Endodermal cell (in vitro differentiated cells): ENCODE measurements around the gene GJB5. TPM values are rescaled to one million over a fixed set of nuclear protein-coding genes. Genes with fewer than 3 reads are reported as not detected.

Experiments
- DNase-seq: peaks from one replicate; pipeline ENCODE4 v3.0.0-alpha.2; 2017
- H3K27ac ChIP-seq: 2 replicates; pipeline ENCODE4 v1.5.1; 2013; ENCODE audit warnings: mild to moderate bottlenecking, low read depth, low read length, moderate library complexity
- H3K27me3 ChIP-seq: 2 replicates; pipeline ENCODE4 v1.6.1; 2013; ENCODE audit warnings: mild to moderate bottlenecking, low read length, moderate library complexity; ENCODE audit not compliant: insufficient read depth, control insufficient read depth, poor library complexity, severe bottlenecking
- H3K36me3 ChIP-seq: 2 replicates; pipeline ENCODE4 v1.7.0; 2013; ENCODE audit warnings: mild to moderate bottlenecking, low read length, moderate library complexity; ENCODE audit not compliant: control insufficient read depth, insufficient read depth
- H3K4me1 ChIP-seq: one replicate; pipeline ENCODE4 v1.7.0; 2013; ENCODE audit warnings: low read length; ENCODE audit not compliant: control insufficient read depth, insufficient read depth
- H3K4me3 ChIP-seq: 2 replicates; pipeline ENCODE4 v1.5.1; 2013; ENCODE audit warnings: mild to moderate bottlenecking, low read length, moderate library complexity
- H3K9ac ChIP-seq: 2 replicates; pipeline ENCODE4 v1.6.1; 2013; ENCODE audit warnings: mild to moderate bottlenecking, low read length, moderate library complexity; ENCODE audit not compliant: poor library complexity, severe bottlenecking; ENCODE audit errors: extremely low read depth
- H3K9me3 ChIP-seq: 2 replicates; pipeline ENCODE4 v1.6.1; 2013; ENCODE audit warnings: mild to moderate bottlenecking, low read length, moderate library complexity; ENCODE audit not compliant: control insufficient read depth
- H3K27ac Mint-ChIP-seq: 2 replicates; pipeline ENCODE4 v1.8.0; 2020; ENCODE audit warnings: mixed read lengths
- H3K27me3 Mint-ChIP-seq: 2 replicates; pipeline ENCODE4 v1.8.0; 2021; ENCODE audit warnings: mild to moderate bottlenecking, mixed read lengths; ENCODE audit not compliant: insufficient read depth
- H3K36me3 Mint-ChIP-seq: 2 replicates; pipeline ENCODE4 v1.8.0; 2020; ENCODE audit warnings: low read depth, mixed read lengths
- H3K4me1 Mint-ChIP-seq: 2 replicates; pipeline ENCODE4 v1.8.0; 2020; ENCODE audit warnings: mixed read lengths
- H3K4me3 Mint-ChIP-seq: 2 replicates; pipeline ENCODE4 v1.8.0; 2020; ENCODE audit warnings: mild to moderate bottlenecking, moderate library complexity, mixed read lengths
- H3K9me3 Mint-ChIP-seq: 2 replicates; pipeline ENCODE4 v1.8.0; 2020; ENCODE audit warnings: mild to moderate bottlenecking, mixed read lengths
- WGBS, 2 experiments: methylation state at CpG; one replicate each; pipeline versions ENCODE4 v1.1.5 to v1.1.7; 2013; ENCODE audit warnings: missing lambda C conversion rate in 2 of 2, mixed read lengths in 1 of 2; ENCODE audit not compliant: insufficient coverage in 1 of 2, insufficient read length in 1 of 2; 5-methylcytosine and 5-hydroxymethylcytosine counted together
- long read RNA-seq, 4 experiments: library from polyadenylated mRNA in 2 of 4; library from RNA in 1 of 4; library from capped mRNA in 1 of 4; stranded (forward) in 3 of 4; unstranded in 1 of 4; transcript quantifications; one replicate each; pipeline ENCODE4 v2.0.0, GENCODE V29; 2020 to 2021; ENCODE audit warnings: inconsistent platforms in 1 of 4
- polyA plus RNA-seq, 2 experiments: library from polyadenylated mRNA; stranded (reverse); fragments of 50-300 nt; gene quantifications; one replicate each; pipeline ENCODE4 v1.2.3, GENCODE V29; 2013
- total RNA-seq, 2 donors: library from RNA; stranded (reverse); fragmentation: NEBNext Ultra II Directional in 1 of 2; extraction: Animal tissue kit (Norgen Biotek cat#: 25700) in 1 of 2; gene quantifications; 2 replicates in 1 of 2; 3 replicates in 1 of 2; pipeline ENCODE4 v1.2.1, GENCODE V29; 2021
- TF ChIP-seq, protein P1 (sequence below): fragments of 200-600 bp; sonication (generic); conservative IDR thresholded peaks from 2 replicates; pipeline ENCODE4 v1.5.0; 2021; ENCODE audit warnings: antibody characterized with exemption, mild to moderate bottlenecking

Gene GJB5
- under 1 TPM; 0.20 to 0.42 TPM for total RNA-seq
- not detected for polyA plus RNA-seq (2013, experiment 1 of 2)
- not detected for polyA plus RNA-seq (2013, experiment 2 of 2)
- long read RNA-seq, experiment 1: 0 reads
- long read RNA-seq, experiment 2, partial matches to known transcripts: 0 of 1 reads
- long read RNA-seq, experiment 2, other reads (novel, unspliced or antisense): 0 of 1 reads
- long read RNA-seq, experiment 3, partial matches to known transcripts: 0 of 1 reads
- long read RNA-seq, experiment 3, other reads (novel, unspliced or antisense): 0 of 1 reads
- long read RNA-seq, experiment 4, partial matches to known transcripts: 0 of 5 reads
- long read RNA-seq, experiment 4, other reads (novel, unspliced or antisense): 1 of 5 reads

DNA sequence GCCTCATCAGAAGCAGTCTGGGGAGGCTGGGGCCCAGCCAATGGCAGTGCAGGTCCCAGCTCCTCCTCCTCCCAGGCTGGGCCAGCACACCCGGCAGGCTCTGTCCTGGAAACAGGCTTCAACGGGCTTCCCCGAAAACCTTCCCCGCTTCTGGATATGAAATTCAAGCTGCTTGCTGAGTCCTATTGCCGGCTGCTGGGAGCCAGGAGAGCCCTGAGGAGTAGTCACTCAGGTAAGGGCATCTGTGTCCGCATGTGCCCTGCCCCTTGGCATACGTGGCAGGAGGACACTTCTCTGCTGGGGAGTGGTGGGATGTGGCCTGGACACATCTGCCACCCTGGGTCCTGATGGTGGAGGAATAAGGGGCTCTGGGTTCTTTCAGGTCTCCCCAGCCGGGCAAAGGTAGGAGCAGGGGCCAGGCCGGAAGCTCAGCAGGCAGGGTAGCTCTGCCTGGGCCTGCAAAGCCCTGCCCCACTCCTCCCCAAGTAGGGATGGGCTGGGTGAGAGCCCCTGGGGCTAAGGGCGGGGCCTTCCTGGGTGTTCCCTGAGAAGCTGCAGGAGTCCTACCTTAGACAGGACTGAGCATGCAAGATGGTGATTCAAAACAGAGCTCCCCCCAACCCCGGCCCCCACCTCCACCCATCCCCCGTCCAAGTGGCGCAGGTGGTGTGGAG, at the start of gene GJB5:
Gene GJB5 (plus strand): TSS at position 84 of the 674 bp plus-strand sequence. CDS start 2,284 bp downstream, outside the sequence.
- no peak within 1 kb of the TSS for H3K27ac Mint-ChIP-seq
- no peaks in the 10 kb centered on the region for H3K9me3 Mint-ChIP-seq
- H3K4me1 Mint-ChIP-seq: peaks cover 33% of the 10 kb centered on the region
- no peak for DNase-seq
- Histone ChIP-seq H3K27me3 (no peaks in the 10 kb centered on the region), H3K4me1 (peaks cover 17% of the 10 kb centered on the region), H3K36me3 (no peaks in the 10 kb centered on the region), H3K27ac (no peak within 1 kb of the TSS), H3K4me3 (no peak within 1 kb of the TSS), H3K9ac (no peak within 1 kb of the TSS), H3K9me3 (peaks cover 8% of the 10 kb centered on the region)
- 89 to 93% methylated on average over 7 to 12 of the region's 13 CpGs for WGBS, 2 experiments
- no peaks in the 10 kb centered on the region for H3K27me3 Mint-ChIP-seq
- no peak within 1 kb of the TSS for H3K4me3 Mint-ChIP-seq
- H3K36me3 Mint-ChIP-seq: no peaks in the 10 kb centered on the region
- TF ChIP-seq, protein P1, sequence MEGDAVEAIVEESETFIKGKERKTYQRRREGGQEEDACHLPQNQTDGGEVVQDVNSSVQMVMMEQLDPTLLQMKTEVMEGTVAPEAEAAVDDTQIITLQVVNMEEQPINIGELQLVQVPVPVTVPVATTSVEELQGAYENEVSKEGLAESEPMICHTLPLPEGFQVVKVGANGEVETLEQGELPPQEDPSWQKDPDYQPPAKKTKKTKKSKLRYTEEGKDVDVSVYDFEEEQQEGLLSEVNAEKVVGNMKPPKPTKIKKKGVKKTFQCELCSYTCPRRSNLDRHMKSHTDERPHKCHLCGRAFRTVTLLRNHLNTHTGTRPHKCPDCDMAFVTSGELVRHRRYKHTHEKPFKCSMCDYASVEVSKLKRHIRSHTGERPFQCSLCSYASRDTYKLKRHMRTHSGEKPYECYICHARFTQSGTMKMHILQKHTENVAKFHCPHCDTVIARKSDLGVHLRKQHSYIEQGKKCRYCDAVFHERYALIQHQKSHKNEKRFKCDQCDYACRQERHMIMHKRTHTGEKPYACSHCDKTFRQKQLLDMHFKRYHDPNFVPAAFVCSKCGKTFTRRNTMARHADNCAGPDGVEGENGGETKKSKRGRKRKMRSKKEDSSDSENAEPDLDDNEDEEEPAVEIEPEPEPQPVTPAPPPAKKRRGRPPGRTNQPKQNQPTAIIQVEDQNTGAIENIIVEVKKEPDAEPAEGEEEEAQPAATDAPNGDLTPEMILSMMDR: no peak

DNA sequence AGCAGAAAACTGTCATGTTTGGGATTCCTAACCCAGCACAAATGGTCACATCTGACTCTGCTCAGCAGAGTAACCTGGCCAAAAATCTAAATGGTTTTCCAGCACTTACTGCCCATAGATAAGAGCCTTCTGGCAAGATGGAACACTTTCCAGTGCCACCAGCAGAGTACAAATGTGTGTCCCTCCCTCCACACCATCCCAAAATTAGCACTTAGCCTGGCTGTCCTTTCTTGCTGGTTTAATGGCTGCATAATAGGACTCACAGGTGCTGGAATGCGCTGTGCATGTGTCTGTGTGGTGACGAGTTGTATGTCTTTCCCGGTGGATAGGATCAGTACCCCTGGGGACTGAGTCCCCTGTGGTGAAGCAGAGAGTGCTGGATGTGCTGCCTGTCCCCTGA, 49.8 kb upstream of the GJB5 start:
- no peaks in the 10 kb centered on the region for H3K4me1 Mint-ChIP-seq
- Histone ChIP-seq H3K9ac (no peak overlapping the region), H3K9me3 (no peaks in the 10 kb centered on the region), H3K27me3 (peaks cover 21% of the 10 kb centered on the region), H3K4me1 (no peaks in the 10 kb centered on the region), H3K4me3 (no peak overlapping the region), H3K27ac (no peak overlapping the region), H3K36me3 (no peaks in the 10 kb centered on the region)
- H3K9me3 Mint-ChIP-seq: no peaks in the 10 kb centered on the region
- peaks cover 30% of the 10 kb centered on the region for H3K27me3 Mint-ChIP-seq
- TF ChIP-seq, protein P1: no peak
- DNase-seq: no peak
- H3K4me3 Mint-ChIP-seq: no peak overlapping the region
- no peak overlapping the region for H3K27ac Mint-ChIP-seq
- WGBS, 2 experiments: 69 to 78% methylated on average over 3 of the region's 3 CpGs
- H3K36me3 Mint-ChIP-seq: no peaks in the 10 kb centered on the region

DNA sequence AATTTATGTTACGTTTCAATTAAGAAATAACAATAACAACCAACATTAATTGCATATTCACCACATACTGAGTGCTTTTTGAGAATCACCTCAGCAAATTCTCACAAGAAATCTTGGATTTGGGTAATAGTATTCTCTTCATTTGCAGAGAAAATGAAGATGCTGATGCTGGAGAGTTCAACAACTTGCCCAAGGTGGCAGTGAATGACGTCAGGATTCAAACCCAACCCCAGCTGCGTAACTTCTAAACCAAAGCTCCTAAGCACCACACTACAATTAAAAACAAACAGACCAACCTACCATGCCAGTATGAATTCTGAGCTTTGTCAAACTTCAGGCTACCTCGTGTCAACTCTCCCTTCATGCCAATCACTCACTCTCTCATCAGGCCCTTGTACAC, 46.7 kb upstream of the GJB5 start:
- no peak overlapping the region for H3K9ac ChIP-seq
- peaks cover 21% of the 10 kb centered on the region for H3K27me3 ChIP-seq
- no peak overlapping the region for H3K4me3 ChIP-seq
- 84 to 85% methylated on average over 4 of the region's 4 CpGs for WGBS, 2 experiments
- no peak for DNase-seq
- no peaks in the 10 kb centered on the region for H3K36me3 Mint-ChIP-seq
- no peak overlapping the region for H3K27ac Mint-ChIP-seq
- no peak overlapping the region for H3K27ac ChIP-seq
- no peaks in the 10 kb centered on the region for H3K9me3 ChIP-seq
- peaks cover 30% of the 10 kb centered on the region for H3K27me3 Mint-ChIP-seq
- TF ChIP-seq, protein P1: no peak
- no peaks in the 10 kb centered on the region for H3K36me3 ChIP-seq
- peaks cover 8% of the 10 kb centered on the region for H3K4me1 Mint-ChIP-seq
- H3K9me3 Mint-ChIP-seq: no peaks in the 10 kb centered on the region
- H3K4me1 ChIP-seq: no peaks in the 10 kb centered on the region
- no peak overlapping the region for H3K4me3 Mint-ChIP-seq
